Activated CD4-positive, alpha-beta T cell treated with anti-CD3 and anti-CD28 coated beads for 4 hours (primary cell): ENCODE data around the gene SLC41A2.
"Not testable (repeated sequence)": the region's sequence is repeated elsewhere in the genome, so short reads cannot be mapped to it uniquely, and the experiment has no call there.

Experiments
- DNase-seq, 2 donors: peaks; one replicate each; pipeline ENCODE4 v3.0.0-alpha.2; 2020

SLC41A2 gene

DNA sequence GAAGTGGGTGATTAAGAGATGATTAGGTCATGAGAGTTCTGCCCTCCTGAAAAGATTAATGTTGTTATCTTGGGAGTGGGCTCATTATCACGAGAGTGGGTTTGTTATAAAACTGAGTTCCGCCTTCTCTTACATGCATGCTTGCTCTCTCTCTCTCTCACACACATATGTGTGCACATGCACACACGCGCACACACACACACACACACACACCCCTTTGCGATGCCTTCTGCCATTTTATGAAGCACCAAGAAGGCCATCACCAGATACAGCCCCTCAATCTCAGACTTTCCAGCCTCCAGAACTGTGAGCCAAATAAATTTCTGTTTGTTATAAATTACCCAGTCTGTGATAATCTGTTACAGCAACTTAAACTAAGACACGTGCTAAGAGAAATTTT, 5.7 kb upstream of the SLC41A2 start:
- no peak for DNase-seq

DNA sequence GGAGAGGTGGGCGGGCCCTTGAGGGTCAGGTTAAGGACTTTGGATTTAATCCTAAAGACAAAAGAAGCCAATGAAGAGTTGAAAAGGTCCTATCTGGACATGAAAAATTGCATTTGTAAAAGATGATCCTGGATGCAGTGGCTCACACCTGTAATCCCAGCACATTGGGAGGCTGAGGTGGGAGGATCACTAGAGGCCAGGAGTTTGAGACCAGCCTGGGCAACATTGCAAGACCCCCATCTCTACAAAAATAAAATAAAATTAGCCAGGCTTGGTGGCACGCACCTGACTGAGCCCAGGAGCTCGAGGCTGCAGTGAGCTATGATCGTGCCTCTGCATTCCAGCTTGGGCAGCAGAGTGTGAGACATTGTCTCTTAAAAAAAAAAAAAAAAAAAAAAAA, 2.4 kb upstream of the SLC41A2 start:
- DNase-seq = no peak

DNA sequence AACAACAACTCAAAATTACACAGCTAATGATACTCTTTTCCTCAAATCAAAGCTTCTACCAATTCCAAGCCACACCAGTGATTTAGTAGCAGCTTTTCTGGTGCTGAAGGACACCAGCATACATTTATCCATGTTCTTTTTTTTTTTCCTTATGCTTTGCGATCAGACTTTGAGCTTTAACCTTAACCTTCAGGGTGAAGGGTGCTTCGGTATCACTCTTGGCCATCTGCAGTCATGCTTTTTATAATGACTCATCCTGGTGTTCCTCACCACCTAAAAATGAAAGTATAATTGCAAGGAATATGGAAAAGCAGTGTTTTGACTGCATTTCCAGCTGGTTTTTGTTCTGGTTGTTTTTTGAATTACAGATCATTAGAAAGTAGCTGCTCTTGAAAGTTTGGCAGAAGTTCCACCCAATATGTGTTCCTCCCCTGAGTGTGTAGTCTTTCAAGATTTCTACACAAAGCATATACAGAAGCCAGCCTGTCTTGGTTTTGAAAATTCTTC, 1.3 kb upstream of the SLC41A2 start:
- DNase-seq = no peak

DNA sequence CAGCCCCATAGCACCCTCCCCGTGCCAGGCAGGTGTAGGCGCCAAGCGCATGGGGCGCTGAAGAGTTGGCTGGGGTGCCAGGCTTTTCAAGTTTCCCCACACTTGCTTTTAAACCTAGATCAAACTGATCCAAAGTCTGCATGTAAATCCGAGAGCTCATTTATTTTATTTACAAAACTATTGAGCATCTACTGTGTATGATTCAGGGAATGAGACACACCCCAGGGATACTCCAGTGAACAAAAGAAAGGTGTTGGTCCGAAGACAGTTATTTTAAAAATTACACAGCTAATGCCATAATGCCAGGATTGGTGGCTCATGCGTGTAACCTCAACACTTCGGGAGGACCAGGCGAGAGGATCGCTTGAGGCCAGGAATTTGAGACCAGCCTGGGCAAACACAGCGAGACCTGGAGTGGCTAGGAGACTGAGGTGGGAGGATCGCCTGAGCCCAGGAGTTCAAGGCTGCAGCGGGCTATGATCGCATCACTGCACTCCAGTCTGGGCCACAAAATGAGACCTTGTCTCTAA, 780 bp upstream of the SLC41A2 start:
- no peak for DNase-seq

DNA sequence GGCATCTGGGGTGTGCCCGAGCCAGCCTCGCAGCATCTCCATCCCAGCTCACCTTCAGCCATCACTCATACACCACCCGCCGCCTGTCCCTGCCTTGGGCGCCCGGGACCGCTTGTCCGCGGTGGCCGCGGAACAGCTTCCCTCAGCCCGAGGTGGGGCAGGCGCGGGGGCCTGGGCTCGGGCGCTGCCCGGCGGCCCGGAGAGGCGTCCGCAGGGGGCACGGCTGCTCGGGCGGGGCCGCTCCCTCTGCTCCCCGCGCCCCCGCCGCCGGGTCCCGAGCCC, 430 bp downstream of the SLC41A2 start:
- DNase-seq = peak; percentile 21 to 33

DNA sequence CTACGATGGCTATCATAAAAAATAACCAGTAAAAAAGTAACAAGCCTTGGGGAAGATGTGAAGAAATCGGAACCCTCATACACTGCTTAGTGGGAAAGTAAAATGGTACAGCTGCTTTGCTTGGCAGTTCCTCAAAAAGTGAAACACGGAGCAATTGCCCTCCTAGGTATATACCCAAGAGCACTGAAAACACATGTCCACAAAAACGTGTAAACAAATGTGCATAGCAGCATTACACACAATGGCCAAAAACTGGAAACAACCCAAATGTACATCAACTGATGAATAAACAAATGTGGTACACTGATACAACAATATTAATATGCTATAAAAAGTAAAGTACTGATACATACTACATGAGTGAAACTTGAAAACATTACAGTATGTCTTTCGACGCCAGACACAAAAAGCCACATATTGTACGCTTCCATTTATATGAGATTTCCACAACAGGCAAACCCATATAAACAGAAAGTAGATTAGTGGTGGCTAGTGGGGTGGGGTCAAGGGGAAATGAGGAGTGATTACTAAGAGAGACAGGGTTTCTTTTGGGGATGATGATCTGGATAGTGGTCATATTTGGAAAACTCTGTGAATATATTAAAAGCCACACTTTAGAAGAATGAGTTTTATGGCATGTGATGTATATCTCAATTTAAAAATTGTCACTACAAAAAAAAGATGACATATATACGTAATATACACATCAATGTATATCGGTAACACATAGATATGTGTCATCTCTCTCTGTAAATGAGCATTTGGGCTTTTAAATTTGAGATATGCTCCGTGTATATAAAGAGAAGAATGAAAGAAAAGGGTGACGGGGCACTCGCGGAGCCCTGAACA, 996 bp downstream of the SLC41A2 start:
- no peak for DNase-seq

DNA sequence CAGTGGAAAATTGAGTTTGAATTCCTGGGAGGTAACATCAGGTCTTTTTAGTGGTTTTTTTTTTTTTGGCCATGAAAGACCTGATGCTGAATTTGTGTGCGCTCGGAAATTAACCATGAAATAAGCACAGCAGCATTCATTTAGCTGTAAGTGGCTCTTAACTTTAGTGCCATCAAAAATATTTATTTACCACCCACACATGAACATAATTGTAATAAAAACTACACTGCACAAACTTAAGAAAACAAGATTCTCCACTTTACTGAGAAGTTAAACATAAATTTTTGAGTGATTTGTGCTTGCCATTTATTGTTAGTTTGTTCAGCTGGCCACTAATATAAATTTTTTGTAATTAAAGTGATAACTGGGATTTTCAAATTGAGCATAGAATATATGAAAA, 2.4 kb downstream of the SLC41A2 start:
- no peak for DNase-seq

DNA sequence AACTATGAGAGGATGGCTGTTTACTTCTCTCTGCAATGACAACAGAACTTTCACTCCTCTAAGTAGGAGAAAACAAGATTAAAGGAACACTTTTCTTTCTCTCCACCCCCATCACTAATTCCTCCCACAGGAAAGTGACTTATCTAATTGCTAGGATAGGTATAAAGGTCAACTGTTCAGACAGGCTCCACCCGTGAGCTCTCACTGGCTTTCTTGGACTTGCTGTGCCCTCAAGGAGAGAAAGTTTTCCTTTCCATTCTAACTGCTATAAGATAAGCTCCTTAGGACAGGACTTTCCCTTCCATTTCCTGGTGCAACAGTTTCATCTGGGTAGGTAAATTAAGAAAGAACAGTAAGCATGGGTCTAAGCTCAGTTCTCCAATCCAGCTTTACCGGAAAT, 4.8 kb downstream of the SLC41A2 start:
- no peak for DNase-seq

DNA sequence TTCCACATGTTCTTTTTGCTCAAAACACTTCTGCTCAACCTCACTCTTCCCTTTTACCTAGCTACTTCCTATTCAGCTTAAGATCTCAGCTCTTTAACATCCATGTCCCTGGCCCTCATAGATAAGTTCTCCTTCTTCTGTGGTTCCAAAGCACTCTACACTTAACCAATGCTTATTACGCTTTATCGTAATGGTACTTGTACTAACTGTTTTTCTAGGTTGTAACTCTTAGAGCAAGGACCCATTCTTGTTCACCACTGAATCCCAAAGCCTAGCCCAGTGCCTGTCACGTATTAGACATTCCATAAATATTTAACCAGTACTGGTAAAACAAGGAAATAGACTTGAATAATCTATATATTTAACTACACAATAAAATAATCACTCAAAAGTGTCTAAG, 5.3 kb downstream of the SLC41A2 start:
- no peak for DNase-seq

DNA sequence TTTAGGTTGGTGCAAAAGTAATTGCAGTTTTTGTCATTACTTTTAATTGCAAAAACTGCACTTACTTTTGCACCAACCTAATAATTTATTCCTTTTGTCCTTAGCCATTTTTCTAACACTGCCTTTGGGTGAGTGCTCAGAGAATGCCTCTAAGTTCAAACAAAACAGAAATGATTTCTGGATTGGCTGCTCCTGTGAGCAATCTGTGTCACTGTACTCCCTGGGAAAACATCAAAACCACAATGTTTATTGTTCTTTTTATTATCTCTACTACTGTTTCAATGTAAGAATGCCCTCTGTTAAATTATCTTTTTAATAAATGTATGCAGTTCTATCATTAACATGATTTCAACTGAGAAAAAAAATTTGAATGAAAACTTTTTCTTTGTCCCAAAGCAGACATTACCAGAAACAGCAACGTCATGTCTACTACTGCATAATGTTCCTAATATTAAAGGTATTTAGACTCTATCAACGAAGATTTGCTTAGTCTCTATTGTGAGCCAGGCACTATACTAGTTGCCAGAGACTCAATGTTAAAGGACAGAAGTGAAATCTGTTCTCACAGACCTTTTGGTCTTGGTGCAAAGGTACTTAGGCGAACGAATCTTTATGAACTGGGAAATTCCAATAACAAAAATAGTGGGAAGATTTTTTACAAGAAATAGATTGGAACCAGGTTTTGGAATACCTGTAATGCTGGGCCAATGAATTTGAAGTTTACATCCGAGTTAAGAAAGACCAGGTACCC, 6.2 kb downstream of the SLC41A2 start:
- no peak for DNase-seq

DNA sequence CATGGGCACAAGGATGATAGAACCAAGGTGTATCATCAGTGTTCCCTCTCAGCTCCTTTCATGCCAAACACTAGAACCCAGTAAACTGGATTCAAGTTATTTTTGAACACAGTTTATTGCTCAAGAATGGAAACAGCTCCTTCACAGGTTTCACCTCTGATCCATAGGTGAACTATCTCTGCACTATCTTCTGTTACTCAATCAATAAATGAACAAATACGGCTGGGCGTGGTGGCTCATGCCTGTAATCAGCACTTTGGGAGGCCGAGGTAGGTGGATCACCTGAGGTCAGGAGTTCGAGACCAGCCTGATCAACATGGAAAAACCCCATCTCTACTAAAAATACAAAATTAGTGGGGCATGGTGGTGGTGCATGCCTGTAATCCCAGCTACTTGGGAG, 9.4 kb downstream of the SLC41A2 start:
- not testable (repeated sequence) for DNase-seq

DNA sequence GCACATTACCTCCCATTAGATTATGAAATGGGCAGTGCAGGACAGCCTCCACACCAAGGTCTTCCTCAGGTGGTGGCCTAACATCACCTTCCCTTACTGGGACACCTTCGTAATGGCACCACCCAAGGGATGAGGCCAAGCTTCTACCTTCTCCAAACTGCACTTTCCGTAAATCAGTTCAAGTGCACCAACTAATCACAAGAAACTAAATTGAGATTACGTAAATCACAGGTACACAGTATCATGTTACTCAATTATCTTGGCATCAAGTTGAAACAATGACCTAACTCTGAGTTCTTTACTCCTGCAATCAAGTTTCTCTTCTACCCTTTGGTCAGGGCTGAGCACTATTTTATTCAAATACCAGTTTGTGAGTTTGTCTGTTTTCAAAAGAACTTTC, 13.8 kb downstream of the SLC41A2 start:
- no peak for DNase-seq

DNA sequence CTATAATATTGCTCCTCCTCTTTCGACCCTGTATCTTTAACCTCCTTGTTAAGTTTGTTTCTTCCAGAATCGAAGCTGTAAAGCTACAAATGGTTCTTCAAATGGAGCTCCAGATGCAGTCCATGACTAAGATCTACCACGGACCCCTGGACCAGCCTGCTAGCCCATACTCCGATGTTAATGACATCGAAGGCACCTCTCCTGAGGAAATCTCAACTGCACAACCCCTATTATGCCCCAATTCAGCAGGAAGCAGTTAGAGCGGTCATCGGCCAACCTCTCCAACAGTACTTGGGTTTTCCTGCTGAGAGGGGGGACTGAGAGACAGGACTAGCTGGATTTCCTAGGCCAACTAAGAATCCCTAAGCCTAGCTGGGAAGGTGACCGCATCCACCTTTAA, 14.7 kb downstream of the SLC41A2 start:
- DNase-seq = not testable (repeated sequence)

DNA sequence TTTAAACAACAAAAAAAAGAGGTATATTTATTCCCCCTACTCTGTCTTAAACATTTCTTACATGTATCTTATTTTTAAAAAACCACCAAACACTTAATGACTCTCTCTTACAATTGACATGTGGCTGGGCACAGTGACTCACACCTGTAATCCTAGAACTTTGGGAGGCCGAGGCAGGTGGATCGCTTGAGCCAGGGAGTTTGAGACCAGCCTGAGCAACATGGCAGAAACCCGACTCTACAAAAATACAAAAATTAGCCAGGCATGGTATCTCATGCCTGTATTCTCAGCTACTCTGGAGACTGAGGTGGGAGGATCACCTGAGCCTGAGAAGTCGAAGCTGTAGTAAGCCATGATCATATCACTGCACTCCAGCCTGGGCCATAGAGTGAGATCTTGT, 16.0 kb downstream of the SLC41A2 start:
- DNase-seq = no peak

DNA sequence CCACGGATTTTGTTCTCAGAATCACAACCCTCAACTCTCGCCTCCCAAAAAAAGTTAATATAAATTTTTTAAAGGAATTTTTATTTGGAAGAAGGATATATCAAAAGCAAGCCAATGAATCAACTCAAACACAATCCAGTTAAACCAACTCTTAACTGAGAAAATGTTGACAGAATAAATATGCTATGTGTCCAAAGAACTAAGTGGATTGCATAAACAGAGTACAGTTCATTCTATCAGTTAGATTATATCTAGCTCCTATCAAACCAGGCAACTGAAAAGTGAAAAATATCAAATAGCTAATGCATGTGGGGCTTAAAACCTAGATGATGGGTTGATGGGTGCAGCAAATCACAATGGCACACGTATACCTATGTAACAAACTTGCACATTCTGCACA, 16.6 kb downstream of the SLC41A2 start:
- DNase-seq = no peak

DNA sequence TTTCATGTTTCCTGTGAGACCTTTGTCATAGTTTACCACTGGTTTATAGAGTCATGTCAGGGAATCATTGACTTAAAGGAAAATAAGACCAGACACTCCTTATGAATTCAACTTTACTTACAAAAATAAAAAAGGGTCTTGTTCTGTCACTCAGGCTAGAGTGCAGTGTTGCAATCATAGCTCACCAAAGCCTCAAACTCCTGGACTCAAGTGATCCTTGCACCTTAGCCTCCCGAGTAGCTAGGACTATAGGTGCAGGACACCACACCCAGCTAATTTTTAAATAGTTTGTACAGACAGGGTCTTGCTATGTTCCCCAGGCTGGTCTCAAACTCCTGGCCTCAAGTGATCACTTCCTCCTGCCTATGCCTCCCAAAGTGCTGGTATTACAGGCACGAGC, 19.0 kb downstream of the SLC41A2 start:
- DNase-seq = no peak

DNA sequence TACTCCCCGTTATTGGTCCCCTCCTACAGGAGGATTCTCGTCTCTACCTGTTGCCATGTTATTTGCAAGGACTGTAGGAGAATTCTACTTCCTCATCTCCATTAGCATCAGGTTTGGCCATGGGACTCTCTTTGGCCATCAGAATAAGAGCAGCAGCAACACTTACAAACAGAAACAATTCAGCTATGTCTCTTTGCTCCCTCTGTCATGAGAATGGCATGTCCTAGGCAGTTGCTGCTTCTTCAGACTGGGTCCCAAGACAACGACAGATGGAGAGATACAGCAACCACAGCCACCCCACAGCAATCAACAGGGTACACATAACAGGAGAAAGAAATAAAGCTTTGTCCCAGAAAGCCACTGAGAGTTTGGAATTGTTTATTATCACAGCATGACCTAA, 19.7 kb downstream of the SLC41A2 start:
- no peak for DNase-seq

DNA sequence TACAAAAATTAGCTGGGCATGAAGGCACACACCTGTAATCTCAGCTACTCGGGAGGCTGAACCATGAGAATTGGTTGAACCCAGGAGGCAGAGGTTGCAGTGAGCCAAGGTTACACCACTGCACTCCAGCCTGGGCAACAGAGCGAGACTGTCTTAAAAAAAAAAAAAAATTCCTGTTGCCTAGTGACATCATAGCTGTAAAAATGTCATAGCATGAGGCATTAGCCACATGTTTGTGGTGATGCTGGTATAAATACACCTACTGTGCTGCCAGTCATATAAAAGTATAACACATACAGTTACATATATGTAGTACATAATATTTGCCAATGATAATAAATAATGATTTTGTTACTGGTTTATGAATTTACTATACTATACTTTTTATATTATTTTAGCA, 22.2 kb downstream of the SLC41A2 start:
- DNase-seq = no peak

DNA sequence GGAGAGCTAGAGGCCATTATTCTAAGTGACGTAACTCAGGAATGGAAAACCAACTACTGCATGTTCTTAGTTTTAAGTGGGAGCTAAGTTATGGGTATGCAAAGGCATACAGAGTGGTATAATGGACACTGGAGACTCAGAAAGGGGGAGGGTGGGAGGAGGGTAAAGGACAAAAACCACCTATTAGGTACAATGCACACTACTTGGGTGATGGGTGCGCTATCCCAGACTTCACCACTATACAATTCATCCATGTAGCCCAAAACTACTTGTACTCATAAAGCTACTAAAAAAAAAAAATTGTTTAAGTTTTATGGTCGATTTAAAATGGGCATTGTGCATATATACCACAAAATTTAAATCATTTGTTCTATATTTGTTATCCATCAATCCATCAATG, 24.3 kb downstream of the SLC41A2 start:
- no peak for DNase-seq

DNA sequence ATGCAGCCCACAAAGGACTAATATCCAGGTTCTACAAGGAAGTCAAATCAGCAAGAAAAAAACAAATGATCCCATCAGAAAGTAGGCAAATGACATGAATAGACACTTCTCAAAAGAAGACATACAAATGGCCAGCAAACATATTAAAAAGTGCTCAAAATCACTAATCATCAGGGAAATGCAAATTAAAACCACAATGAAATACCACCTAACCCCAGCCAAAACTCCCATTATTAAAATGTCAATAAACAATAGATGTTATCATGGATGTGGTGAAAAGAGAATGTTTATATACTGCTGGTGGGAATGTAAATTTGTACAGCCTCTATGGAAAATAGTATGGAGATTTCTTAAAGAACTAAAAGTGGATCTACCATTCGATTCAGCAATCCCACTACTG, 25.0 kb downstream of the SLC41A2 start:
- no peak for DNase-seq

DNA sequence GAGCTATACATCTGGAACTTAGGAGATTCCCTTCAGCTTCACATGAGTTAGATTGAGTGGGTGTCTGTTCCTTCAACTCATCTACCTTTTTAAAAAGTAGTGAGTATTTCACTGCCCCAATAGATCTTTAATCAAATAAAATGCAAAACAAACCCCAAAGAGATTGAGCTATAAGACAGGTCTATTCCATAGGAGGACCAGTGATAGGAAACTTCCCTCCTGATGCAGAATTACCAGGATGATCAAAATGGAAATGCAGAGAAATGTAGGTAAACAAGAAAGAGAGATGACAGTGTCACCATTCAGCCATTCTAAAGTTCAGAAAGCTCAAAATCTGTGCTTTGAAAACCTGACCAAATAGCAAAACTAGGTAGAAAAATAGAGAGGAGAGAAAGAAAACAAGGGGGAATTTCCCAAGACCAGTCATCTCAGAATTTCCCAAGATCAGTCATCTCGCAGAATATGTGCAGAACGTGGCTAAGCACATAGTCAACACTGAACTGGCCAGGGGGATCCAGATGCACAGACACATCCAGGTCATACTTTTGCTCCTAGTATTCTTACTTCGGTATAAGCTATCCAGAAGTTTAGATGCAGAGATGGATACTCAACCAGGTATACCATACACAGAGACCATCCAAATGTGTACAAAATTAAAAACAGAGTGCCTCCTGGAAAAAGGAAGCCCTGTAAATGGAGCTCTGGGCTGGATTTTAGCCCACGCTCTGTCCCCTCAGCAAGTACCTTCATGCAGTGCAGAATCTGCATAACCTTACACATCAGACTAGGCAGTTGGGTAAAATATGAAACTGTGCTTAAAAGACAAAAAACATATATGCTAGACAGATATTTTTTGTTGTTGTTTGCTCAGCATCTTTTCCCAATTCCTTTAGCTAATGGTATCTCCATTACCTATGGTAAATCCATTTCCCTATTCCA, 27.4 kb downstream of the SLC41A2 start:
- peak in 1 of 2 donors; percentile 12 for DNase-seq

DNA sequence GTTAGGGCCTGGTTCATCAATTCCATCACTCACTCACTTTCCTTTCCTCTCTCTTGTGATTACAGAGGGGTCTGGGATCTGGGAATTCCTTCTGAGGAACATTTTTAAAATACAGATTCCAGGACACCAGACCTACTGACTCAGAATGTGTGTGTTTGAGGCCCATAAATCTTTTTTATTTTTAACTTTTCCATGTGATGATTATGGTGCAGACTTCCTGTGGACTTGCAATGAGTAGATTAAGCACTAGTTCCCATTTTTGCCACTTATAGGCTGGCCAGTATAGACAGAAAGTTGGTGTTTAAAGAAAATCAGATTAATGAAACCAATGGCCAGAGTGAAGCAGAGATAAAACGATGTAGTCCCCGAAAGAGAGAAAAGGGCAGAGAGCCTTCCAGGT, 28.1 kb downstream of the SLC41A2 start:
- DNase-seq = no peak

DNA sequence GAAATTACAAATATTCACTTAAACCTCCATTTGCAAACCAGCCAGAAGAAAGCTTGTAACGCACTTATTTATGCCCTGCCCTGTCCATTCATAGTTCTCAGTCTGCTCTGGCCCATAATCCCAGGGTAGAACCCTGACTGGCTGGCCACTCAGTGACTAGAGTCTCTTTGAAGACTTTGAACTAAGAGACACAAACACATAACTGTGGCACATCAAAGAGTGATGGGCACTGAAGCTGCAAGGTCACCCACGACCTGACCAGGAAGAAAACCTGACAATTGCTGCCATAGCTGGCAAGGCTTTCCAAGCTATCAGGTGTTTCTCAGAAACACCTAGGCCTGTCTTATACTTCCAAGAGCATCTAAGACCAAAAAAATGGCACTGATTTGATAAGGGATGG, 28.7 kb downstream of the SLC41A2 start:
- no peak for DNase-seq
